AG04450 (cell line): ENCODE results near the gene CEP68. TPM values are rescaled to one million over a fixed set of nuclear protein-coding genes. Genes with fewer than 3 reads are reported as not detected.

Experiments used
- CTCF ChIA-PET: fragments of 300-600, 350-600 bp; formaldehyde crosslinking; extraction: SDS; loops from one replicate; lab custom pipeline; 2022; ENCODE audit warnings: antibody characterized with exemption, inconsistent platforms; lab: Charles Lee
- POLR2A ChIA-PET: fragments of 350-600 bp; formaldehyde crosslinking; extraction: SDS; loops from one replicate; lab custom pipeline; 2021; ENCODE audit warnings: antibody characterized with exemption, inconsistent platforms; lab: Yijun Ruan, JAX
- DNase-seq: peaks from one replicate; pipeline ENCODE4 v3.0.0-alpha.2; 2011; ENCODE audit warnings: low read depth, low spot score
- H3K27ac ChIP-seq: one replicate; pipeline ENCODE4 v1.5.1; 2012; ENCODE audit warnings: low read depth, low read length, control low read depth
- H3K27me3 ChIP-seq: one replicate; pipeline ENCODE4 v1.6.0; 2012; ENCODE audit warnings: low read length; ENCODE audit not compliant: control insufficient read depth, insufficient read depth
- H3K4me3 ChIP-seq: 2 replicates; pipeline ENCODE4 v1.5.1; 2011; ENCODE audit warnings: mild to moderate bottlenecking, low read depth, low read length, control low read depth
- H3K9me3 ChIP-seq: 2 replicates; pipeline ENCODE4 v1.5.1; 2012; ENCODE audit warnings: low read length; ENCODE audit not compliant: control insufficient read depth, insufficient read depth
- CTCF ChIP-seq: IDR thresholded peaks from 2 replicates; pipeline ENCODE4 v1.5.1; 2011; ENCODE audit warnings: low read depth, low read length, control low read depth, inconsistent platforms
- polyA plus RNA-seq: library from polyadenylated mRNA; depleted of rRNA; stranded (reverse); fragments of >200 nt; gene quantifications from 2 replicates; pipeline ENCODE4 v1.2.3, GENCODE V29; 2011

Gene CEP68
- polyA plus RNA-seq, 1 experiment = 7.3 TPM

- ChIA-PET POLR2A (no interaction called here), CTCF (interaction anchor here (0.8 kb wide), 1 partner anchor 88 kb away, joined by 3 read pairs; no protein-coding TSS in a partner anchor)
- TF ChIP-seq CTCF = no peak
- DNase-seq = no peak
- H3K27me3 ChIP-seq = no peaks in the 10 kb centered on the region
- no peak overlapping the region for H3K27ac ChIP-seq
- H3K4me3 ChIP-seq = no peak overlapping the region
- H3K9me3 ChIP-seq = no peaks in the 10 kb centered on the region
Observed at GRCh38 chr2:65098741-65099140, 42.5 kb downstream of the CEP68 start.

GRCh38 chr2:65101071-65101470 lies 44.9 kb downstream of the CEP68 start:
- no peak overlapping the region for H3K4me3 ChIP-seq
- H3K9me3 ChIP-seq = no peaks in the 10 kb centered on the region
- POLR2A ChIA-PET = interaction anchor here (0.5 kb wide), 1 partner anchor 16 kb away, joined by 3 read pairs; no protein-coding TSS in a partner anchor
- no peak for TF ChIP-seq CTCF
- no peaks in the 10 kb centered on the region for H3K27me3 ChIP-seq
- CTCF ChIA-PET = interaction anchor here (1.1 kb wide), 1 partner anchor 68 kb away, joined by 3 read pairs; no protein-coding TSS in a partner anchor
- H3K27ac ChIP-seq = no peak overlapping the region
- no peak for DNase-seq

GRCh38 chr2:65103013-65103715 lies 46.9 kb downstream of the CEP68 start:
- H3K27ac ChIP-seq = no peak overlapping the region
- H3K27me3 ChIP-seq = no peaks in the 10 kb centered on the region
- no peak for TF ChIP-seq CTCF
- H3K4me3 ChIP-seq = no peak overlapping the region
- ChIA-PET CTCF (interaction anchor here (1.1 kb wide), 1 partner anchor 471 kb away, joined by 5 read pairs; no protein-coding TSS in a partner anchor), POLR2A (interaction anchor here (0.6 to 0.7 kb wide), 3 partner anchors 9 to 124 kb away, joined by 3 to 5 read pairs (median 3); partner anchors contain the start of gene ACTR2)
- no peak for DNase-seq
- no peaks in the 10 kb centered on the region for H3K9me3 ChIP-seq

GRCh38 chr2:65107530-65107929 lies 51.3 kb downstream of the CEP68 start:
- ChIA-PET POLR2A (no interaction called here), CTCF (no interaction called here)
- no peak overlapping the region for H3K4me3 ChIP-seq

More at GRCh38 chr2:65107530-65107929, 51.3 kb downstream of the CEP68 start:
- no peaks in the 10 kb centered on the region for H3K9me3 ChIP-seq
- TF ChIP-seq CTCF = no peak
- no peaks in the 10 kb centered on the region for H3K27me3 ChIP-seq
- H3K27ac ChIP-seq = no peak overlapping the region
- DNase-seq = no peak
